ENCODE results near the gene HAUS2. TPM values are rescaled to one million over a fixed set of nuclear protein-coding genes. Genes with fewer than 3 reads are reported as not detected.

HAUS2 gene
- total RNA-seq (2022; extraction: Qiagen RNA extraction) = 18.4 to 23.8 TPM (median 19.1 TPM) in 5 replicates

GRCh38 chr15:42548249-42549031 is at the start of gene HAUS2, which contains the start of gene LRRC57:
Gene HAUS2, plus strand, starts transcription at chr15:42548838. Its CDS starts 35 bp downstream, at chr15:42548873.
Gene LRRC57, minus strand, starts transcription at chr15:42548793. Its CDS starts 359 bp downstream, at chr15:42548434.

GRCh38 chr15:42575188-42576039 is 26.8 kb downstream of the HAUS2 start, which contains the start of gene STARD9:
Gene STARD9, plus strand, starts transcription at chr15:42575606. Its CDS starts 110 bp downstream, at chr15:42575716.

Other genes with a start within 250 kb of the HAUS2 start
- 0.17 to 0.36 TPM (median 0.22 TPM) in 5 replicates for gene CAPN3, start 189.3 kb upstream of the HAUS2 start, total RNA-seq (2022; extraction: Qiagen RNA extraction)
- gene ZNF106, start 57.7 kb upstream of the HAUS2 start, total RNA-seq (2022; extraction: Qiagen RNA extraction) = 7.3 to 10.8 TPM (median 9.5 TPM) in 5 replicates
- gene SNAP23, start 53.2 kb upstream of the HAUS2 start, total RNA-seq (2022; extraction: Qiagen RNA extraction) = 14.4 to 45.6 TPM (median 17.6 TPM) in 5 replicates
- gene LRRC57, start within 50 bp of the HAUS2 start, total RNA-seq (2022; extraction: Qiagen RNA extraction) = 10.4 to 13.5 TPM (median 11.9 TPM) in 5 replicates
- gene STARD9, start 26.8 kb downstream of the HAUS2 start, total RNA-seq (2022; extraction: Qiagen RNA extraction) = 1.1 to 1.9 TPM (median 1.6 TPM) in 5 replicates
- 4.4 to 6.2 TPM (median 6.0 TPM) in 5 replicates for gene CDAN1, start 188.3 kb downstream of the HAUS2 start, total RNA-seq (2022; extraction: Qiagen RNA extraction)